CD14-positive monocyte (primary cell): ENCODE data around the gene KCNK1. TPM values are rescaled to one million over a fixed set of nuclear protein-coding genes. Genes with fewer than 3 reads are reported as not detected.

Experiments
- DNase-seq, 3 donors: peaks; one replicate each; pipeline ENCODE4 v3.0.0-alpha.2; 2011 to 2022
- H2AFZ ChIP-seq: 2 replicates; pipeline ENCODE4 v1.6.0; 2012; ENCODE audit warnings: mild to moderate bottlenecking, low read depth, low read length, inconsistent platforms; ENCODE audit not compliant: insufficient read depth, poor library complexity, severe bottlenecking
- H3K27ac ChIP-seq, 2 donors: 1 replicate in 1 of 2; 2 replicates in 1 of 2; pipeline ENCODE4 v1.5.1; 2012 to 2013; ENCODE audit warnings: low read length in 2 of 2, control low read depth in 1 of 2, inconsistent platforms in 1 of 2, low read depth in 1 of 2, mild to moderate bottlenecking in 1 of 2
- H3K27me3 ChIP-seq, 2 donors: one replicate each; pipeline versions ENCODE4 v1.6.0 to v1.6.1; 2011 to 2013; ENCODE audit warnings: low read length in 2 of 2; ENCODE audit not compliant: control insufficient read depth in 2 of 2, insufficient read depth in 2 of 2
- H3K36me3 ChIP-seq, 2 donors: replicated peaks in 1 of 2; 1 replicate in 1 of 2; 2 replicates in 1 of 2; pipeline versions ENCODE4 v1.5.1 to v1.6.1; 2012 to 2013; ENCODE audit warnings: low read length in 2 of 2, control low read depth in 1 of 2, inconsistent platforms in 1 of 2, mild to moderate bottlenecking in 1 of 2; ENCODE audit not compliant: insufficient read depth in 2 of 2, control insufficient read depth in 1 of 2
- H3K4me1 ChIP-seq, 2 donors: 1 replicate in 1 of 2; 2 replicates in 1 of 2; pipeline versions ENCODE4 v1.5.1 to v1.6.1; 2012 to 2013; ENCODE audit warnings: low read length in 2 of 2, control low read depth in 1 of 2, inconsistent platforms in 1 of 2, mild to moderate bottlenecking in 1 of 2, moderate library complexity in 1 of 2; ENCODE audit not compliant: insufficient read depth in 2 of 2, control insufficient read depth in 1 of 2
- H3K4me2 ChIP-seq: replicated peaks from 2 replicates; pipeline ENCODE3; 2012; ENCODE audit warnings: low read length, moderate library complexity, mild to moderate bottlenecking; ENCODE audit not compliant: poor library complexity, severe bottlenecking; ENCODE audit errors: extremely low read depth
- H3K4me3 ChIP-seq, 3 experiments: fragments of 200-600 bp in 1 of 3; sonication (generic) in 1 of 3; replicated peaks in 1 of 3; 1 replicate in 2 of 3; 2 replicates in 1 of 3; pipeline ENCODE4 v1.5.1; 2011 to 2013; ENCODE audit warnings: low read length in 3 of 3, mild to moderate bottlenecking in 3 of 3, control low read depth in 2 of 3, low read depth in 2 of 3, inconsistent platforms in 1 of 3, moderate library complexity in 1 of 3
- H3K79me2 ChIP-seq: 2 replicates; pipeline ENCODE4 v1.6.0; 2012; ENCODE audit warnings: mild to moderate bottlenecking, control low read depth, inconsistent platforms, low read length, moderate library complexity; ENCODE audit not compliant: insufficient read depth
- H3K9ac ChIP-seq: 2 replicates; pipeline ENCODE4 v1.6.0; 2017; ENCODE audit warnings: low read length, mild to moderate bottlenecking; ENCODE audit not compliant: insufficient read depth, poor library complexity, severe bottlenecking
- H3K9me3 ChIP-seq, 2 donors: replicated peaks in 1 of 2; 1 replicate in 1 of 2; 2 replicates in 1 of 2; pipeline versions ENCODE4 v1.5.1 to v1.6.1; 2012 to 2013; ENCODE audit warnings: low read length in 2 of 2, control low read depth in 1 of 2; ENCODE audit not compliant: control insufficient read depth in 1 of 2, insufficient read depth in 1 of 2
- H4K20me1 ChIP-seq: 2 replicates; pipeline ENCODE4 v1.6.0; 2012; ENCODE audit warnings: mild to moderate bottlenecking, low read length, control low read depth, moderate library complexity; ENCODE audit not compliant: insufficient read depth
- H3K27ac Mint-ChIP-seq, 7 donors: one replicate each; pipeline ENCODE4 v1.8.0; 2020; ENCODE audit warnings: mild to moderate bottlenecking in 7 of 7, mixed read lengths in 7 of 7, moderate library complexity in 6 of 7, inconsistent platforms in 2 of 7
- H3K27me3 Mint-ChIP-seq, 3 donors: one replicate each; pipeline ENCODE4 v1.8.0; 2021 to 2022; ENCODE audit warnings: low read depth in 3 of 3, mild to moderate bottlenecking in 3 of 3, mixed read lengths in 3 of 3, moderate library complexity in 3 of 3, inconsistent platforms in 1 of 3
- H3K36me3 Mint-ChIP-seq, 2 donors: one replicate each; pipeline ENCODE4 v1.8.0; 2020; ENCODE audit warnings: mixed read lengths in 2 of 2, inconsistent platforms in 1 of 2, mild to moderate bottlenecking in 1 of 2
- H3K4me1 Mint-ChIP-seq: one replicate; pipeline ENCODE4 v1.8.0; 2020; ENCODE audit warnings: mild to moderate bottlenecking, mixed read lengths
- H3K4me3 Mint-ChIP-seq, 2 donors: one replicate each; pipeline ENCODE4 v1.8.0; 2020; ENCODE audit warnings: mild to moderate bottlenecking in 2 of 2, mixed read lengths in 2 of 2, moderate library complexity in 1 of 2
- H3K9me3 Mint-ChIP-seq, 7 donors: one replicate each; pipeline ENCODE4 v1.8.0; 2020 to 2022; ENCODE audit warnings: mixed read lengths in 7 of 7, mild to moderate bottlenecking in 6 of 7, moderate library complexity in 6 of 7, inconsistent platforms in 2 of 7
- WGBS: methylation state at CpG from one replicate; pipeline ENCODE4 v1.1.5; 2013; ENCODE audit warnings: missing lambda C conversion rate; ENCODE audit not compliant: insufficient coverage; 5-methylcytosine and 5-hydroxymethylcytosine counted together
- intact Hi-C, 2 donors: fragments of 100-400 bp; cut with micrococcal nuclease; formaldehyde crosslinking; loops; one replicate each; pipeline versions ENCODE4 v1.15.0 to v1.15.1; 2023
- polyA plus RNA-seq, 3 donors: library from polyadenylated mRNA; depleted of rRNA in 1 of 3; unstranded in 2 of 3; stranded (reverse) in 1 of 3; fragments of 300-500 nt in 2 of 3; fragments of >200 nt in 1 of 3; fragmentation: Illumina TruSeq in 2 of 3; gene quantifications; 1 replicate in 2 of 3; 2 replicates in 1 of 3; pipeline ENCODE4 v1.2.3, GENCODE V29; 2012 to 2021
- TF ChIP-seq, protein P1 (sequence below): fragments of 200-600 bp; IDR thresholded peaks from one replicate; pipeline ENCODE4 v1.8.0; 2022; ENCODE audit warnings: antibody characterized with exemption, mild to moderate bottlenecking

The KCNK1 gene
- polyA plus RNA-seq, 3 donors, result not detected

DNA sequence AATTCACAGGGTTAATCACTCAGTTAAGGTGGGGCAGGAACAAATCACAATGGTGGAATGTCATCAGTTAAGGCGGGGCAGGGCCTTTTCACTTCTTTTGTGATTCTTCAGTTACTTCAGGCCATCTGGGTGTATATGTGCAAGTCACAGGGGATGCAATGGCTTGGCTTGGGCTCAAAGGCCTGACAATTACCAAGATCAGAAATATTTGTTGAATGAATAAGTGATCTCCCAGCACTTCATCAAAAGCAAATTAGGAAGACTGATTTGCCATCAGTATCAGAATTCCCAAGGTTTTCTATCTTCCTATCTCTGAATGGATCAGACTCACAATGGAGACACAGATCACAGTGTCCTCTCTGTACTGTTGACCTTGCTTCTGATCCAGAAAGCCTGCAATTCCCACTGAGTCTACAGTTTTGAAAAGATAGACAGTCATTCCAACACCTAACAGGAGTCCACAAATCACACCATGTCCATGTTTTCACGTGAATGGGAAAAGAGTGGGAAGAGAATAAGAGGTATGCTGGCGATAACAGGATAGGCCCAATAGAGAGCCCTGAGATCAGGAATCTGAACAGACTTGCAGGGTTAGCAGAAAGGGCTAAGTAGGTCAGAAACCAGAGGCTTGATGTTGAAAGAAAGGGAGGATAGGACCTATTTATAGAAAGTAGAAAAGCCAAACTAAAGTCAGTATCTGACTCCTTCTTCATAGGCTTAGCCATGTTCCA lies 75.3 kb downstream of the KCNK1 start:
- Histone ChIP-seq H2AFZ (no peak overlapping the region), H3K9me3 (no peaks in the 10 kb centered on the region), H3K9ac (no peak overlapping the region), H4K20me1 (no peaks in the 10 kb centered on the region), H3K4me2 (no peak overlapping the region), H3K79me2 (no peaks in the 10 kb centered on the region), H3K36me3 (no peaks in the 10 kb centered on the region), H3K4me3 (no peak overlapping the region), H3K27ac (no peak overlapping the region), H3K4me1 (no peaks in the 10 kb centered on the region), H3K27me3 (no peaks in the 10 kb centered on the region)
- intact Hi-C loops, result no loop called here
- no peak overlapping the region for H3K27ac Mint-ChIP-seq
- peaks cover 0 to 4% (median 0%) of the 10 kb centered on the region in 7 donors for H3K9me3 Mint-ChIP-seq
- no peak overlapping the region for H3K4me3 Mint-ChIP-seq
- no peaks in the 10 kb centered on the region for H3K4me1 Mint-ChIP-seq
- WGBS, result no CpG with 5 or more reads among the region's 3 CpGs
- H3K27me3 Mint-ChIP-seq, result peaks cover 4 to 6% (median 5%) of the 10 kb centered on the region in 3 donors
- H3K36me3 Mint-ChIP-seq, result no peaks in the 10 kb centered on the region
- TF ChIP-seq, protein P1, sequence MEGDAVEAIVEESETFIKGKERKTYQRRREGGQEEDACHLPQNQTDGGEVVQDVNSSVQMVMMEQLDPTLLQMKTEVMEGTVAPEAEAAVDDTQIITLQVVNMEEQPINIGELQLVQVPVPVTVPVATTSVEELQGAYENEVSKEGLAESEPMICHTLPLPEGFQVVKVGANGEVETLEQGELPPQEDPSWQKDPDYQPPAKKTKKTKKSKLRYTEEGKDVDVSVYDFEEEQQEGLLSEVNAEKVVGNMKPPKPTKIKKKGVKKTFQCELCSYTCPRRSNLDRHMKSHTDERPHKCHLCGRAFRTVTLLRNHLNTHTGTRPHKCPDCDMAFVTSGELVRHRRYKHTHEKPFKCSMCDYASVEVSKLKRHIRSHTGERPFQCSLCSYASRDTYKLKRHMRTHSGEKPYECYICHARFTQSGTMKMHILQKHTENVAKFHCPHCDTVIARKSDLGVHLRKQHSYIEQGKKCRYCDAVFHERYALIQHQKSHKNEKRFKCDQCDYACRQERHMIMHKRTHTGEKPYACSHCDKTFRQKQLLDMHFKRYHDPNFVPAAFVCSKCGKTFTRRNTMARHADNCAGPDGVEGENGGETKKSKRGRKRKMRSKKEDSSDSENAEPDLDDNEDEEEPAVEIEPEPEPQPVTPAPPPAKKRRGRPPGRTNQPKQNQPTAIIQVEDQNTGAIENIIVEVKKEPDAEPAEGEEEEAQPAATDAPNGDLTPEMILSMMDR, result no peak
- DNase-seq, result no peak

DNA sequence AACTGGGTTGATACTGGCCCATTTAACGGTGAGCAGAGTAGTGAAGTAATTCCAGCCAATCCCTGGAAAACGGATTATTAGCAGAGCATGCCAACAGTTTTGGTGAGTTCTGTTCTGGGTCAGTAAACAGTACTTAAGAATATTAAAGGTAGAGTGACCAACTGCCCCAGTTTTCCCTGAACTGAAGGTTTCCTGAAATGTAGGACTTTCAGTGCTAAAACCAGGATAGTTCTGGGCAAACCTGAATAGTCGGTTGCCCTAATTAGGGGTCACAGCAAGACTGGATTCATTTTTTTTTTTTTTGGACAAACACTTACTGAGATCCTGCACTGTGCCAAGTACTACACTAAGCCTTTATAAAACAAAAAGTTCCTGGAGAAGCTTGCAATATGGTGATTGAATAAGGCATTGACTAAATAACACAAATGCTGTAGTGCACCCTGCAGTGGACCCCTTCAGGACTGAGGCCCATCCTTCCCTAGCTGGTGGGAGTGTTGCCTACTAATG lies 75.9 kb downstream of the KCNK1 start:
- intact Hi-C loops, result no loop called here
- no peak overlapping the region for H3K27ac Mint-ChIP-seq
- TF ChIP-seq, protein P1, result no peak
- no peak overlapping the region for H3K4me3 ChIP-seq
- 93% methylated on average over 2 of the region's 3 CpGs for WGBS
- no peaks in the 10 kb centered on the region for H3K27me3 ChIP-seq
- no peak overlapping the region for H2AFZ ChIP-seq
- H3K4me1 ChIP-seq, result no peaks in the 10 kb centered on the region
- H3K9ac ChIP-seq, result no peak overlapping the region
- H3K4me3 Mint-ChIP-seq, result no peak overlapping the region
- H3K36me3 Mint-ChIP-seq, result no peaks in the 10 kb centered on the region
- H3K9me3 Mint-ChIP-seq, result peaks cover 0 to 4% (median 0%) of the 10 kb centered on the region in 7 donors
- no peaks in the 10 kb centered on the region for H3K4me1 Mint-ChIP-seq
- no peak overlapping the region for H3K27ac ChIP-seq
- no peak overlapping the region for H3K4me2 ChIP-seq
- no peaks in the 10 kb centered on the region for H3K36me3 ChIP-seq
- H4K20me1 ChIP-seq, result no peaks in the 10 kb centered on the region
- H3K79me2 ChIP-seq, result no peaks in the 10 kb centered on the region
- peaks cover 4 to 6% (median 5%) of the 10 kb centered on the region in 3 donors for H3K27me3 Mint-ChIP-seq
- no peaks in the 10 kb centered on the region for H3K9me3 ChIP-seq
- no peak for DNase-seq
